CD14-positive monocyte (primary cell): ENCODE results near the gene SARS1. TPM values are rescaled to one million over a fixed set of nuclear protein-coding genes. Genes with fewer than 3 reads are reported as not detected.

Experiments used
- DNase-seq, 3 donors: peaks; one replicate each; pipeline ENCODE4 v3.0.0-alpha.2; 2011 to 2022
- H2AFZ ChIP-seq: 2 replicates; pipeline ENCODE4 v1.6.0; 2012; ENCODE audit warnings: mild to moderate bottlenecking, low read depth, low read length, inconsistent platforms; ENCODE audit not compliant: insufficient read depth, poor library complexity, severe bottlenecking
- H3K27ac ChIP-seq, 2 donors: 1 replicate in 1 of 2; 2 replicates in 1 of 2; pipeline ENCODE4 v1.5.1; 2012 to 2013; ENCODE audit warnings: low read length in 2 of 2, control low read depth in 1 of 2, inconsistent platforms in 1 of 2, low read depth in 1 of 2, mild to moderate bottlenecking in 1 of 2
- H3K27me3 ChIP-seq, 2 donors: one replicate each; pipeline versions ENCODE4 v1.6.0 to v1.6.1; 2011 to 2013; ENCODE audit warnings: low read length in 2 of 2; ENCODE audit not compliant: control insufficient read depth in 2 of 2, insufficient read depth in 2 of 2
- H3K36me3 ChIP-seq, 2 donors: replicated peaks in 1 of 2; 1 replicate in 1 of 2; 2 replicates in 1 of 2; pipeline versions ENCODE4 v1.5.1 to v1.6.1; 2012 to 2013; ENCODE audit warnings: low read length in 2 of 2, control low read depth in 1 of 2, inconsistent platforms in 1 of 2, mild to moderate bottlenecking in 1 of 2; ENCODE audit not compliant: insufficient read depth in 2 of 2, control insufficient read depth in 1 of 2
- H3K4me1 ChIP-seq, 2 donors: 1 replicate in 1 of 2; 2 replicates in 1 of 2; pipeline versions ENCODE4 v1.5.1 to v1.6.1; 2012 to 2013; ENCODE audit warnings: low read length in 2 of 2, control low read depth in 1 of 2, inconsistent platforms in 1 of 2, mild to moderate bottlenecking in 1 of 2, moderate library complexity in 1 of 2; ENCODE audit not compliant: insufficient read depth in 2 of 2, control insufficient read depth in 1 of 2
- H3K4me2 ChIP-seq: replicated peaks from 2 replicates; pipeline ENCODE3; 2012; ENCODE audit warnings: low read length, moderate library complexity, mild to moderate bottlenecking; ENCODE audit not compliant: poor library complexity, severe bottlenecking; ENCODE audit errors: extremely low read depth
- H3K4me3 ChIP-seq, 3 experiments: fragments of 200-600 bp in 1 of 3; sonication (generic) in 1 of 3; replicated peaks in 1 of 3; 1 replicate in 2 of 3; 2 replicates in 1 of 3; pipeline ENCODE4 v1.5.1; 2011 to 2013; ENCODE audit warnings: low read length in 3 of 3, mild to moderate bottlenecking in 3 of 3, control low read depth in 2 of 3, low read depth in 2 of 3, inconsistent platforms in 1 of 3, moderate library complexity in 1 of 3
- H3K79me2 ChIP-seq: 2 replicates; pipeline ENCODE4 v1.6.0; 2012; ENCODE audit warnings: mild to moderate bottlenecking, control low read depth, inconsistent platforms, low read length, moderate library complexity; ENCODE audit not compliant: insufficient read depth
- H3K9ac ChIP-seq: 2 replicates; pipeline ENCODE4 v1.6.0; 2017; ENCODE audit warnings: low read length, mild to moderate bottlenecking; ENCODE audit not compliant: insufficient read depth, poor library complexity, severe bottlenecking
- H3K9me3 ChIP-seq, 2 donors: replicated peaks in 1 of 2; 1 replicate in 1 of 2; 2 replicates in 1 of 2; pipeline versions ENCODE4 v1.5.1 to v1.6.1; 2012 to 2013; ENCODE audit warnings: low read length in 2 of 2, control low read depth in 1 of 2; ENCODE audit not compliant: control insufficient read depth in 1 of 2, insufficient read depth in 1 of 2
- H4K20me1 ChIP-seq: 2 replicates; pipeline ENCODE4 v1.6.0; 2012; ENCODE audit warnings: mild to moderate bottlenecking, low read length, control low read depth, moderate library complexity; ENCODE audit not compliant: insufficient read depth
- H3K27ac Mint-ChIP-seq, 7 donors: one replicate each; pipeline ENCODE4 v1.8.0; 2020; ENCODE audit warnings: mild to moderate bottlenecking in 7 of 7, mixed read lengths in 7 of 7, moderate library complexity in 6 of 7, inconsistent platforms in 2 of 7
- H3K27me3 Mint-ChIP-seq, 3 donors: one replicate each; pipeline ENCODE4 v1.8.0; 2021 to 2022; ENCODE audit warnings: low read depth in 3 of 3, mild to moderate bottlenecking in 3 of 3, mixed read lengths in 3 of 3, moderate library complexity in 3 of 3, inconsistent platforms in 1 of 3
- H3K36me3 Mint-ChIP-seq, 2 donors: one replicate each; pipeline ENCODE4 v1.8.0; 2020; ENCODE audit warnings: mixed read lengths in 2 of 2, inconsistent platforms in 1 of 2, mild to moderate bottlenecking in 1 of 2
- H3K4me1 Mint-ChIP-seq: one replicate; pipeline ENCODE4 v1.8.0; 2020; ENCODE audit warnings: mild to moderate bottlenecking, mixed read lengths
- H3K4me3 Mint-ChIP-seq, 2 donors: one replicate each; pipeline ENCODE4 v1.8.0; 2020; ENCODE audit warnings: mild to moderate bottlenecking in 2 of 2, mixed read lengths in 2 of 2, moderate library complexity in 1 of 2
- H3K9me3 Mint-ChIP-seq, 7 donors: one replicate each; pipeline ENCODE4 v1.8.0; 2020 to 2022; ENCODE audit warnings: mixed read lengths in 7 of 7, mild to moderate bottlenecking in 6 of 7, moderate library complexity in 6 of 7, inconsistent platforms in 2 of 7
- WGBS: methylation state at CpG from one replicate; pipeline ENCODE4 v1.1.5; 2013; ENCODE audit warnings: missing lambda C conversion rate; ENCODE audit not compliant: insufficient coverage; 5-methylcytosine and 5-hydroxymethylcytosine counted together
- intact Hi-C, 2 donors: fragments of 100-400 bp; cut with micrococcal nuclease; formaldehyde crosslinking; loops; one replicate each; pipeline versions ENCODE4 v1.15.0 to v1.15.1; 2023
- polyA plus RNA-seq, 3 donors: library from polyadenylated mRNA; depleted of rRNA in 1 of 3; unstranded in 2 of 3; stranded (reverse) in 1 of 3; fragments of 300-500 nt in 2 of 3; fragments of >200 nt in 1 of 3; fragmentation: Illumina TruSeq in 2 of 3; gene quantifications; 1 replicate in 2 of 3; 2 replicates in 1 of 3; pipeline ENCODE4 v1.2.3, GENCODE V29; 2012 to 2021
- TF ChIP-seq, protein P1 (sequence below): fragments of 200-600 bp; IDR thresholded peaks from one replicate; pipeline ENCODE4 v1.8.0; 2022; ENCODE audit warnings: antibody characterized with exemption, mild to moderate bottlenecking

The SARS1 gene
- polyA plus RNA-seq, 3 donors: 70.1 to 107 (median 99.1) TPM

DNA sequence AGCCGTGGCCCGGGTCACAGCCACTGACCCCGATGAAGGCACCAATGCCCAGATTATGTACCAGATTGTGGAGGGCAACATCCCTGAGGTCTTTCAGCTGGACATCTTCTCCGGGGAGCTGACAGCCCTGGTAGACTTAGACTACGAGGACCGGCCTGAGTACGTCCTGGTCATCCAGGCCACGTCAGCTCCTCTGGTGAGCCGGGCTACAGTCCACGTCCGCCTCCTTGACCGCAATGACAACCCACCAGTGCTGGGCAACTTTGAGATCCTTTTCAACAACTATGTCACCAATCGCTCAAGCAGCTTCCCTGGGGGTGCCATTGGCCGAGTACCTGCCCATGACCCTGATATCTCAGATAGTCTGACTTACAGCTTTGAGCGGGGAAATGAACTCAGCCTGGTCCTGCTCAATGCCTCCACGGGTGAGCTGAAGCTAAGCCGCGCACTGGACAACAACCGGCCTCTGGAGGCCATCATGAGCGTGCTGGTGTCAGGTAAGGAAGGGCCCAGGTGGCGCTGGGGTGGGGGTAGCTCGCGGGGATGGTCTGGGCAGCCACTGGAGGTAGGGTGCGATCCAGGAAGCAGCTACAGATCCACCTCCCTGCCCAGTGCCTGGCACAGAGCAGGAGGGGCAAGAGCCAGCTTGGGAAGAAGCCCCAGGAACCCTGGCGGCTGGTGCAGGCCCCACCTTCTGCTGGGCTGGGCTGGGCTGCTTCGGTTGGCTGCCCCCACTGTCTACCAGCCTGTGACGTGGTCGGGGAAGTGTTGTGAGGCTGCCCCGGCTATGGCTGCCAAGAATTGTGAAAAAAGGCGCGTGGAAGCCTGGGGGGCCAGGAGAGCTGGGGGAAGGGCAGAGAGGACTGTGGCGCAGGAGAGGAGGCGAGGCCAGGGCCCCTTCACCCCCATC lies 39.4 kb downstream of the SARS1 start:
- WGBS: 88% methylated on average over 26 of the region's 33 CpGs
- Mint-ChIP-seq H3K4me3 (no peak overlapping the region), H3K36me3 (no peaks in the 10 kb centered on the region), H3K9me3 (peaks cover 0 to 11% (median 0%) of the 10 kb centered on the region in 7 donors), H3K27ac (no peak overlapping the region), H3K4me1 (peaks cover 9% of the 10 kb centered on the region), H3K27me3 (peaks cover 19 to 52% (median 26%) of the 10 kb centered on the region in 3 donors)
- Histone ChIP-seq H3K27me3 (peaks cover 4 to 32% of the 10 kb centered on the region in 2 donors), H3K4me2 (no peak overlapping the region), H3K9me3 (no peaks in the 10 kb centered on the region), H3K9ac (no peak overlapping the region), H3K4me1 (peaks cover 8 to 13% of the 10 kb centered on the region in 2 donors), H2AFZ (no peak overlapping the region), H3K36me3 (no peaks in the 10 kb centered on the region), H4K20me1 (no peaks in the 10 kb centered on the region), H3K79me2 (no peaks in the 10 kb centered on the region), H3K27ac (no peak overlapping the region), H3K4me3 (no peak overlapping the region)
- TF ChIP-seq, protein P1, sequence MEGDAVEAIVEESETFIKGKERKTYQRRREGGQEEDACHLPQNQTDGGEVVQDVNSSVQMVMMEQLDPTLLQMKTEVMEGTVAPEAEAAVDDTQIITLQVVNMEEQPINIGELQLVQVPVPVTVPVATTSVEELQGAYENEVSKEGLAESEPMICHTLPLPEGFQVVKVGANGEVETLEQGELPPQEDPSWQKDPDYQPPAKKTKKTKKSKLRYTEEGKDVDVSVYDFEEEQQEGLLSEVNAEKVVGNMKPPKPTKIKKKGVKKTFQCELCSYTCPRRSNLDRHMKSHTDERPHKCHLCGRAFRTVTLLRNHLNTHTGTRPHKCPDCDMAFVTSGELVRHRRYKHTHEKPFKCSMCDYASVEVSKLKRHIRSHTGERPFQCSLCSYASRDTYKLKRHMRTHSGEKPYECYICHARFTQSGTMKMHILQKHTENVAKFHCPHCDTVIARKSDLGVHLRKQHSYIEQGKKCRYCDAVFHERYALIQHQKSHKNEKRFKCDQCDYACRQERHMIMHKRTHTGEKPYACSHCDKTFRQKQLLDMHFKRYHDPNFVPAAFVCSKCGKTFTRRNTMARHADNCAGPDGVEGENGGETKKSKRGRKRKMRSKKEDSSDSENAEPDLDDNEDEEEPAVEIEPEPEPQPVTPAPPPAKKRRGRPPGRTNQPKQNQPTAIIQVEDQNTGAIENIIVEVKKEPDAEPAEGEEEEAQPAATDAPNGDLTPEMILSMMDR: no peak
- intact Hi-C loops: no loop called here
- no peak for DNase-seq

DNA sequence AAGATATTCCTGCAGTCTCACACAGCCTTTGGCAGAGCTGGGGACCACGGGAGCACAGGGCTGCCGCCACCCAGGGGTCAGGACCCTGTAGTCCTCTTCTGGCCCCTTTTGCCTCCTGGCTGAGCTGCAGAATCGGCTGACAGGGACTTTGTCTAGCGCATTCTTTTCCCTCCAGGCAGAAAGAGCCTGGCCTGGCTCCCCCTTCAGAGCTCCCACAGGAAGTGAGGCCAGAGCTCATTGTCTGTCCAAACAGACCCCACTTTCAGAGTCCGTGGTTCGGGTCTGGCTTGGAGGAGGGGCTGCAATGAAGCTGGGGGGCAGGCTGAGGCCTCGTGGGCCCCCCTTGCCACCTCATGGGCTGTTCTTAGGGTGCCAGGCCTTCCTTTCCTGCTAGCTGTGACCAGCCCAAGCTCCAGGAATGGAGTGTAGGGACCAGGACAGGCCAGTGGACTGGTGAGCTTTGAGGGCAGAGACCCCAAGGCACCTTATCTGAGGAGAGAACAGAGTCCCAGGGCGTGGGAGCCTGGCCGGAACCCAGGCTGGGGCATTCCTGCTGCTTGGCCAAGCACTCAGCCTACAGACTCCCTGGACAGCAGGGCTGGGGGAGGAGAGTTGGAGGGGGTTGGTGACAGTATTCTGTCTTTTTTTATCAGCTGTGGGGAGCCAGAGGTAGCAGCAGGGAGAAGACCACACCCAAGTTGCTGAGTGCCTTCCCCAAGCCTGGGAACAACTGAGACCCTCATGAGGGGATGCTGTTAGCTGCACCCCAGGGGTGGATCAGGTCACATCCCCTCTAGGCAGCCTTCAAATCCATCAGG lies 40.3 kb downstream of the SARS1 start:
- no peaks in the 10 kb centered on the region for H3K36me3 ChIP-seq
- Mint-ChIP-seq H3K4me3 (no peak overlapping the region), H3K4me1 (peaks cover 7% of the 10 kb centered on the region), H3K27me3 (peaks cover 19 to 45% (median 23%) of the 10 kb centered on the region in 3 donors), H3K9me3 (peaks cover 0 to 11% (median 0%) of the 10 kb centered on the region in 7 donors), H3K36me3 (no peaks in the 10 kb centered on the region), H3K27ac (no peak overlapping the region)
- no peaks in the 10 kb centered on the region for H4K20me1 ChIP-seq
- no peak overlapping the region for H3K4me3 ChIP-seq
- no peak overlapping the region for H3K27ac ChIP-seq
- peaks cover 7 to 11% of the 10 kb centered on the region in 2 donors for H3K4me1 ChIP-seq
- H3K9me3 ChIP-seq: no peaks in the 10 kb centered on the region
- 90% methylated on average over 8 of the region's 9 CpGs for WGBS
- H3K9ac ChIP-seq: peak overlapping the region; percentile 15
- H2AFZ ChIP-seq: no peak overlapping the region
- DNase-seq: no peak
- no peak overlapping the region for H3K4me2 ChIP-seq
- H3K27me3 ChIP-seq: peaks cover 4 to 25% of the 10 kb centered on the region in 2 donors
- H3K79me2 ChIP-seq: no peaks in the 10 kb centered on the region
- intact Hi-C loops: no loop called here
- TF ChIP-seq, protein P1: no peak
